Naive thymus-derived CD8-positive, alpha-beta T cell (primary cell): ENCODE data around the gene HHEX. TPM values are rescaled to one million over a fixed set of nuclear protein-coding genes. Genes with fewer than 3 reads are reported as not detected.
"Not testable (repeated sequence)": the region's sequence is repeated elsewhere in the genome, so short reads cannot be mapped to it uniquely, and the experiment has no call there.

ENCODE experiments used
- ATAC-seq, 2 donors: fragments of 150-1000 bp; cut with Tn5 transposase in 1 of 2; sonication (Bioruptor Pico), chemical (Tn5 transposase) in 1 of 2; 1 replicate in 1 of 2; 2 replicates in 1 of 2; pipeline ENCODE4 v1.10.0; 2021; ENCODE audit warnings: mild to moderate bottlenecking in 2 of 2, moderate library complexity in 2 of 2
- POLR2A ChIA-PET: fragments of 350-600 bp; sonication (Branson Sonifier 250); formaldehyde crosslinking; loops from one replicate; lab custom pipeline; 2021; ENCODE audit warnings: antibody characterized with exemption; lab: Charles Lee
- DNase-seq, 10 donors: peaks; one replicate each; pipeline versions ENCODE4 v3.0.0 to v3.0.0-alpha.2; 2020 to 2022
- H3K27ac Mint-ChIP-seq, 10 donors: one replicate each; pipeline ENCODE4 v1.8.0; 2020 to 2022; ENCODE audit warnings: mild to moderate bottlenecking in 10 of 10, mixed read lengths in 10 of 10, moderate library complexity in 4 of 10, inconsistent platforms in 1 of 10
- H3K27me3 Mint-ChIP-seq, 5 donors: one replicate each; pipeline ENCODE4 v1.8.0; 2021 to 2022; ENCODE audit warnings: mixed read lengths in 5 of 5
- H3K36me3 Mint-ChIP-seq, 3 donors: one replicate each; pipeline ENCODE4 v1.8.0; 2020 to 2022; ENCODE audit warnings: mixed read lengths in 3 of 3, mild to moderate bottlenecking in 2 of 3, inconsistent platforms in 1 of 3
- H3K4me1 Mint-ChIP-seq, 4 donors: one replicate each; pipeline ENCODE4 v1.8.0; 2021 to 2022; ENCODE audit warnings: mixed read lengths in 4 of 4
- H3K4me3 Mint-ChIP-seq, 10 donors: one replicate each; pipeline ENCODE4 v1.8.0; 2020 to 2022; ENCODE audit warnings: mild to moderate bottlenecking in 10 of 10, mixed read lengths in 10 of 10, moderate library complexity in 6 of 10, inconsistent platforms in 1 of 10
- H3K9me3 Mint-ChIP-seq, 9 donors: one replicate each; pipeline ENCODE4 v1.8.0; 2020 to 2022; ENCODE audit warnings: mixed read lengths in 9 of 9, mild to moderate bottlenecking in 3 of 9, inconsistent platforms in 1 of 9, moderate library complexity in 1 of 9
- polyA plus RNA-seq, 3 donors: library from polyadenylated mRNA; unstranded; fragments of 300-500 nt; fragmentation: Illumina TruSeq; gene quantifications; one replicate each; pipeline ENCODE4 v1.2.3, GENCODE V29; 2021
- total RNA-seq, 8 experiments: library from RNA in 2 of 8; stranded (reverse) in 2 of 8; gene quantifications; one replicate each; pipeline ENCODE4 v1.2.3 and lab custom pipeline; 2021 to 2026

HHEX gene
- total and polyA plus RNA-seq, 5 experiments from 2014 or later, result 0.09 to 3.9 (median 0.45) TPM

- Mint-ChIP-seq H3K9me3 (peaks cover 0 to 2% (median 0%) of the 10 kb centered on the region in 9 donors), H3K36me3 (no peaks in the 10 kb centered on the region), H3K27me3 (peaks cover 10 to 20% (median 18%) of the 10 kb centered on the region in 5 donors), H3K4me1 (peaks cover 0 to 20% (median 0%) of the 10 kb centered on the region in 4 donors), H3K4me3 (no peak overlapping the region), H3K27ac (no peak overlapping the region)
- POLR2A ChIA-PET, result no interaction called here
- DNase-seq, result no peak
- no peak for ATAC-seq
Measured at GRCh38 chr10:92719991-92720830, 30.5 kb downstream of the HHEX start.

GRCh38 chr10:92720831-92721165, 31.0 kb downstream of the HHEX start:
- Mint-ChIP-seq H3K9me3 (peaks cover 0 to 2% (median 0%) of the 10 kb centered on the region in 9 donors), H3K27me3 (peaks cover 13 to 22% (median 17%) of the 10 kb centered on the region in 5 donors), H3K36me3 (no peaks in the 10 kb centered on the region), H3K27ac (no peak overlapping the region), H3K4me3 (no peak overlapping the region), H3K4me1 (peaks cover 0 to 14% (median 0%) of the 10 kb centered on the region in 4 donors)
- no peak for DNase-seq
- POLR2A ChIA-PET, result no interaction called here
- no peak for ATAC-seq

- no peak for DNase-seq
- ATAC-seq, result no peak
- Mint-ChIP-seq H3K36me3 (no peaks in the 10 kb centered on the region), H3K27ac (no peak overlapping the region), H3K27me3 (peaks cover 12 to 18% (median 14%) of the 10 kb centered on the region in 5 donors), H3K4me1 (peaks cover 0 to 13% (median 0%) of the 10 kb centered on the region in 4 donors), H3K4me3 (no peak overlapping the region), H3K9me3 (no peaks in the 10 kb centered on the region)
- POLR2A ChIA-PET, result no interaction called here
Measured at GRCh38 chr10:92722349-92722748, 32.6 kb downstream of the HHEX start.

- no peak overlapping the region for H3K4me3 Mint-ChIP-seq
- H3K36me3 Mint-ChIP-seq, result no peaks in the 10 kb centered on the region
- H3K4me1 Mint-ChIP-seq, result peaks cover 0 to 20% (median 0%) of the 10 kb centered on the region in 4 donors
- peaks cover 5 to 15% (median 11%) of the 10 kb centered on the region in 5 donors for H3K27me3 Mint-ChIP-seq
- POLR2A ChIA-PET, result no interaction called here
- DNase-seq, result no peak
- no peak for ATAC-seq
- peaks cover 0 to 4% (median 0%) of the 10 kb centered on the region in 9 donors for H3K9me3 Mint-ChIP-seq
- H3K27ac Mint-ChIP-seq, result no peak overlapping the region
Measured at GRCh38 chr10:92727141-92727540, 37.4 kb downstream of the HHEX start.

- Mint-ChIP-seq H3K4me3 (no peak overlapping the region), H3K27ac (no peak overlapping the region), H3K4me1 (peaks cover 0 to 20% (median 0%) of the 10 kb centered on the region in 4 donors), H3K9me3 (peaks cover 0 to 4% (median 0%) of the 10 kb centered on the region in 9 donors), H3K27me3 (peaks cover 5 to 15% (median 11%) of the 10 kb centered on the region in 5 donors), H3K36me3 (no peaks in the 10 kb centered on the region)
- no peak for ATAC-seq
- DNase-seq, result no peak
- POLR2A ChIA-PET, result no interaction called here
Measured at GRCh38 chr10:92727550-92727949, 37.8 kb downstream of the HHEX start.

GRCh38 chr10:92729886-92730285, 40.1 kb downstream of the HHEX start:
- Mint-ChIP-seq H3K36me3 (no peaks in the 10 kb centered on the region), H3K27me3 (peaks cover 5 to 12% (median 9%) of the 10 kb centered on the region in 5 donors), H3K27ac (no peak overlapping the region), H3K9me3 (peaks cover 0 to 4% (median 0%) of the 10 kb centered on the region in 9 donors), H3K4me1 (peaks cover 0 to 23% (median 0%) of the 10 kb centered on the region in 4 donors), H3K4me3 (no peak overlapping the region)
- DNase-seq, result no peak
- no peak for ATAC-seq
- POLR2A ChIA-PET, result no interaction called here

GRCh38 chr10:92732958-92733357, 43.2 kb downstream of the HHEX start:
- no peak for ATAC-seq
- peaks cover 1 to 13% (median 7%) of the 10 kb centered on the region in 5 donors for H3K27me3 Mint-ChIP-seq
- H3K4me1 Mint-ChIP-seq, result peaks cover 0 to 23% (median 0%) of the 10 kb centered on the region in 4 donors
- peaks cover 0 to 4% (median 0%) of the 10 kb centered on the region in 9 donors for H3K9me3 Mint-ChIP-seq
- no peak for DNase-seq
- no peak overlapping the region for H3K27ac Mint-ChIP-seq
- POLR2A ChIA-PET, result no interaction called here
- H3K4me3 Mint-ChIP-seq, result no peak overlapping the region
- H3K36me3 Mint-ChIP-seq, result no peaks in the 10 kb centered on the region

GRCh38 chr10:92734301-92734700, 44.5 kb downstream of the HHEX start:
- POLR2A ChIA-PET, result no interaction called here
- H3K9me3 Mint-ChIP-seq, result peaks cover 0 to 4% (median 0%) of the 10 kb centered on the region in 9 donors
- H3K36me3 Mint-ChIP-seq, result no peaks in the 10 kb centered on the region
- ATAC-seq (no peak), DNase-seq (no peak)
- H3K27me3 Mint-ChIP-seq, result peaks cover 2 to 17% (median 9%) of the 10 kb centered on the region in 5 donors
- H3K4me1 Mint-ChIP-seq, result peaks cover 0 to 20% (median 0%) of the 10 kb centered on the region in 4 donors
- no peak overlapping the region for H3K4me3 Mint-ChIP-seq
- no peak overlapping the region for H3K27ac Mint-ChIP-seq

GRCh38 chr10:92735938-92736337, 46.2 kb downstream of the HHEX start:
- Mint-ChIP-seq H3K27me3 (peaks cover 6 to 21% (median 12%) of the 10 kb centered on the region in 5 donors), H3K9me3 (peaks cover 0 to 2% (median 0%) of the 10 kb centered on the region in 9 donors), H3K27ac (peak overlapping the region in 1 of 10 donors; percentile 5), H3K4me3 (no peak overlapping the region), H3K4me1 (peaks cover 0 to 11% (median 0%) of the 10 kb centered on the region in 4 donors), H3K36me3 (no peaks in the 10 kb centered on the region)
- DNase-seq, result no peak
- POLR2A ChIA-PET, result no interaction called here
- no peak for ATAC-seq

- H3K27me3 Mint-ChIP-seq, result peaks cover 6 to 17% (median 10%) of the 10 kb centered on the region in 5 donors
- no peak overlapping the region for H3K27ac Mint-ChIP-seq
- H3K36me3 Mint-ChIP-seq, result no peaks in the 10 kb centered on the region
- peaks cover 0 to 22% (median 0%) of the 10 kb centered on the region in 4 donors for H3K4me1 Mint-ChIP-seq
- DNase-seq (no peak), ATAC-seq (no peak)
- POLR2A ChIA-PET, result interaction anchor here (0.7 kb wide), 1 partner anchor 24 kb away, joined by 4 read pairs; no protein-coding TSS in a partner anchor
- H3K4me3 Mint-ChIP-seq, result no peak overlapping the region
- H3K9me3 Mint-ChIP-seq, result no peaks in the 10 kb centered on the region
Measured at GRCh38 chr10:92737484-92737883, 47.7 kb downstream of the HHEX start.

- H3K4me3 Mint-ChIP-seq, result no peak overlapping the region
- DNase-seq (no peak), ATAC-seq (no peak)
- H3K27me3 Mint-ChIP-seq, result peaks cover 6 to 20% (median 10%) of the 10 kb centered on the region in 5 donors
- no peak overlapping the region for H3K27ac Mint-ChIP-seq
- POLR2A ChIA-PET, result no interaction called here
- H3K36me3 Mint-ChIP-seq, result no peaks in the 10 kb centered on the region
- peaks cover 0 to 36% (median 0%) of the 10 kb centered on the region in 4 donors for H3K4me1 Mint-ChIP-seq
- peaks cover 0 to 1% (median 0%) of the 10 kb centered on the region in 9 donors for H3K9me3 Mint-ChIP-seq
Measured at GRCh38 chr10:92740762-92741161, 51.0 kb downstream of the HHEX start.

- POLR2A ChIA-PET, ATAC-seq, H3K36me3 Mint-ChIP-seq, DNase-seq, H3K9me3 Mint-ChIP-seq, H3K4me3 Mint-ChIP-seq: not testable (repeated sequence)
- Mint-ChIP-seq H3K4me1 (peaks cover 0 to 37% (median 0%) of the 10 kb centered on the region in 4 donors), H3K27me3 (peaks cover 5 to 16% (median 10%) of the 10 kb centered on the region in 5 donors), H3K27ac (peak overlapping the region in 1 of 10 donors; percentile 83)
Measured at GRCh38 chr10:92741741-92742140, 52.0 kb downstream of the HHEX start.
